CD4-positive, CD25-positive, alpha-beta regulatory T cell (primary cell): ENCODE measurements around the gene CSNK1G2. TPM values are rescaled to one million over a fixed set of nuclear protein-coding genes. Genes with fewer than 3 reads are reported as not detected.

Experiments
- ATAC-seq, 2 donors: fragments of 150-1000 bp; cut with Tn5 transposase; one replicate each; pipeline ENCODE4 v1.10.0; 2021; ENCODE audit warnings: low read depth in 2 of 2, moderate number of reproducible peaks in 2 of 2, moderate library complexity in 1 of 2
- DNase-seq, 3 donors: peaks; one replicate each; pipeline versions ENCODE4 v3.0.0 to v3.0.0-alpha.2; 2012 to 2022; ENCODE audit warnings: mixed read lengths in 1 of 3
- H3K27ac ChIP-seq: one replicate; pipeline ENCODE4 v1.7.0; 2013; ENCODE audit warnings: mild to moderate bottlenecking, low read length; ENCODE audit not compliant: insufficient read depth, poor library complexity, severe bottlenecking
- H3K27me3 ChIP-seq: one replicate; pipeline ENCODE4 v1.7.0; 2013; ENCODE audit warnings: low read length; ENCODE audit not compliant: control insufficient read depth, insufficient read depth
- H3K36me3 ChIP-seq: one replicate; pipeline ENCODE4 v1.7.0; 2013; ENCODE audit warnings: mild to moderate bottlenecking, low read length, moderate library complexity; ENCODE audit not compliant: control insufficient read depth, insufficient read depth
- H3K4me1 ChIP-seq: 2 replicates; pipeline ENCODE4 v1.7.0; 2013; ENCODE audit warnings: mild to moderate bottlenecking, low read length; ENCODE audit not compliant: insufficient read depth, control insufficient read depth, poor library complexity, severe bottlenecking
- H3K4me3 ChIP-seq: one replicate; pipeline ENCODE4 v1.7.0; 2013; ENCODE audit warnings: low read depth, mild to moderate bottlenecking, low read length, moderate library complexity
- H3K9me3 ChIP-seq, 2 experiments: 1 replicate in 1 of 2; 2 replicates in 1 of 2; pipeline ENCODE4 v1.7.0; 2013; ENCODE audit warnings: low read length in 2 of 2, mild to moderate bottlenecking in 1 of 2, moderate library complexity in 1 of 2; ENCODE audit not compliant: control insufficient read depth in 2 of 2
- H3K27ac Mint-ChIP-seq, 3 donors: one replicate each; pipeline ENCODE4 v1.8.0; 2020 to 2022; ENCODE audit warnings: mild to moderate bottlenecking in 3 of 3, mixed read lengths in 3 of 3, moderate library complexity in 2 of 3
- H3K27me3 Mint-ChIP-seq: one replicate; pipeline ENCODE4 v1.8.0; 2022; ENCODE audit warnings: mild to moderate bottlenecking, mixed read lengths
- H3K36me3 Mint-ChIP-seq: one replicate; pipeline ENCODE4 v1.8.0; 2020; ENCODE audit warnings: mixed read lengths
- H3K4me1 Mint-ChIP-seq, 4 donors: one replicate each; pipeline ENCODE4 v1.8.0; 2020 to 2022; ENCODE audit warnings: mixed read lengths in 4 of 4, mild to moderate bottlenecking in 1 of 4
- H3K4me3 Mint-ChIP-seq, 4 donors: one replicate each; pipeline ENCODE4 v1.8.0; 2020 to 2022; ENCODE audit warnings: mild to moderate bottlenecking in 4 of 4, mixed read lengths in 4 of 4, moderate library complexity in 3 of 4
- H3K9me3 Mint-ChIP-seq, 7 donors: one replicate each; pipeline ENCODE4 v1.8.0; 2020 to 2022; ENCODE audit warnings: mixed read lengths in 7 of 7, mild to moderate bottlenecking in 3 of 7, moderate library complexity in 2 of 7
- polyA plus RNA-seq, 4 donors: library from polyadenylated mRNA; unstranded; fragments of 300-500 nt; fragmentation: Illumina TruSeq; gene quantifications; one replicate each; pipeline ENCODE4 v1.2.3, GENCODE V29; 2021
- total RNA-seq: library from RNA; stranded (reverse); gene quantifications from one replicate; pipeline ENCODE4 v1.2.3, GENCODE V29; 2022

The CSNK1G2 gene
- total and polyA plus RNA-seq, 5 donors from 2014 or later, result 15.3 to 101 (median 17.9) TPM

GRCh38 chr19:1929021-1929742 lies 11.8 kb upstream of the CSNK1G2 start:
- peaks cover 0 to 4% of the 10 kb centered on the region in 2 experiments for H3K9me3 ChIP-seq
- Mint-ChIP-seq H3K4me1 (peaks cover 7 to 27% (median 12%) of the 10 kb centered on the region in 4 donors), H3K36me3 (no peaks in the 10 kb centered on the region), H3K27ac (no peak overlapping the region), H3K4me3 (peak overlapping the region; percentile 80 to 85 (median 83)), H3K27me3 (peaks cover 5% of the 10 kb centered on the region), H3K9me3 (peaks cover 0 to 1% (median 0%) of the 10 kb centered on the region in 7 donors)
- H3K36me3 ChIP-seq, result no peaks in the 10 kb centered on the region
- DNase-seq, result peak; percentile 68 to 84 (median 80)
- no peak overlapping the region for H3K4me3 ChIP-seq
- peak; percentile 85 for ATAC-seq
- H3K27me3 ChIP-seq, result no peaks in the 10 kb centered on the region
- peaks cover 17% of the 10 kb centered on the region for H3K4me1 ChIP-seq
- H3K27ac ChIP-seq, result no peak overlapping the region

DNA sequence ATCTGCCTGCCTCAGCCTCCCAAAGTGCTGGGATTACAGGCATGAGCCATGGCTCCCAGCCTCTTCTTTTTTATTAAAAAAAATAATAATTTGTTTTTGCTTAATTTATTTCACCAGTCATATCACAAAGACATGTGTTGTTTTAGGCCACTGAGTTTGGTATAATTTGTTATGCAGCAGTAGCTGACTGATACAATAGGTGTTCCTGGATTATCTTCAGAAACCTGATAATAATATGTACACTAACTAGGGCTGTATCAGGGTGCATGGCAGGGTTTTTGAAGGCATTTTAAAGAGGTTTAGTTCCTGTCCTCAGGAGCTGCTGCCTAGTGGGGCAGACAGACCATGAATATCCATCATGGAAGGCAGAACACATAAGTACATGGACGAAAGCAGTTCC lies 9.5 kb upstream of the CSNK1G2 start:
- ATAC-seq (no peak), DNase-seq (no peak)
- no peak overlapping the region for H3K27ac ChIP-seq
- Mint-ChIP-seq H3K4me1 (peaks cover 7 to 27% (median 14%) of the 10 kb centered on the region in 4 donors), H3K9me3 (peaks cover 0 to 4% (median 1%) of the 10 kb centered on the region in 7 donors), H3K27me3 (peaks cover 5% of the 10 kb centered on the region), H3K4me3 (no peak overlapping the region), H3K27ac (peak overlapping the region in 1 of 3 donors; percentile 36), H3K36me3 (no peaks in the 10 kb centered on the region)
- H3K36me3 ChIP-seq, result no peaks in the 10 kb centered on the region
- H3K27me3 ChIP-seq, result no peaks in the 10 kb centered on the region
- peaks cover 16% of the 10 kb centered on the region for H3K4me1 ChIP-seq
- no peak overlapping the region for H3K4me3 ChIP-seq
- peaks cover 0 to 4% of the 10 kb centered on the region in 2 experiments for H3K9me3 ChIP-seq

DNA sequence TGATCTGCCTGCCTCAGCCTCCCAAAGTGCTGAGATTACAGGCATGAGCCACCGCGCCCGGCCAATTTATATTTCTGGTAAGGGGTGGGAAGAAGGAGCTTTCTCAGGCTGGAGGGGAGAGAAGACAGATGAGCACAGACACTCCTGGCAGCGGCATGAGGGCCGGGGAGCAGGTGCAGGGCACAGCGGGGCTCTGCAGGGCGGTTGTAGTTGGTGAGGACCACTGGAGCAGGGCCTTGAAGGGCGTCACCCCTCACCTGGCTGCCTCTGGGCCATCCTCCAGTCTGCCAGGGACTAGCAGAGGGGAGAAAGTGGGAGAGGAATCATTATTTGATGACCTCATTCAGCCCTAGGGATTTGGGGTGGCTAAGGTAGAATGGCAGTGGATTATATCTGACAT lies 8.6 kb upstream of the CSNK1G2 start:
- peak overlapping the region in 1 of 4 donors; percentile 80 for H3K4me3 Mint-ChIP-seq
- no peak for DNase-seq
- no peaks in the 10 kb centered on the region for H3K27me3 ChIP-seq
- no peaks in the 10 kb centered on the region for H3K36me3 ChIP-seq
- ATAC-seq, result no peak
- H3K27me3 Mint-ChIP-seq, result peaks cover 5% of the 10 kb centered on the region
- H3K9me3 ChIP-seq, result peaks cover 0 to 4% of the 10 kb centered on the region in 2 experiments
- H3K4me1 Mint-ChIP-seq, result peaks cover 7 to 28% (median 15%) of the 10 kb centered on the region in 4 donors
- H3K4me3 ChIP-seq, result no peak overlapping the region
- no peak overlapping the region for H3K27ac ChIP-seq
- H3K4me1 ChIP-seq, result peaks cover 16% of the 10 kb centered on the region
- H3K36me3 Mint-ChIP-seq, result no peaks in the 10 kb centered on the region
- peaks cover 0 to 4% (median 1%) of the 10 kb centered on the region in 7 donors for H3K9me3 Mint-ChIP-seq
- peak overlapping the region in 1 of 3 donors; percentile 46 for H3K27ac Mint-ChIP-seq

- Mint-ChIP-seq H3K27ac (no peak overlapping the region), H3K4me3 (no peak overlapping the region)
- no peak overlapping the region for H3K27ac ChIP-seq
These were observed 7.7 kb upstream of the CSNK1G2 start for GRCh38 chr19:1933244-1933643.

DNA sequence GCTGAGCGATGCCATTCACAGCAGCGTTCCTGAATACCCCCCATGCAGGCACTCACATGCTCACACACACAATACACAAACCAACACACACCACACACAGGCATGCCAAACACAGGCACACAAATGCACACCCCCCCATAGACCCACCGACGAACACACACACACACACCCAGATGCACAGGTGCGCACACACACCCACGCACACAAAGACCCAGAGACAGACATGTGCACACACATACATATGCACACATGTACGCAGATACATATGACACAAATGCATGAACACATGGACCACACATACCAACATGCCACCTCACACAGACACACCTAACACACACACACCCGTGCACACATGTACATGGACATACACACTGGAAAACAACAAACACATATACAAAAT lies 7.0 kb upstream of the CSNK1G2 start:
- ATAC-seq, result no peak
- H3K27ac Mint-ChIP-seq, result peak overlapping the region in 2 of 3 donors; percentile 31 to 35

More at GRCh38 chr19:1933244-1933643, 7.7 kb upstream of the CSNK1G2 start:
- H3K27me3 ChIP-seq, result no peaks in the 10 kb centered on the region
- peaks cover 0 to 20% (median 8%) of the 10 kb centered on the region in 4 donors for H3K4me1 Mint-ChIP-seq
- peaks cover 12% of the 10 kb centered on the region for H3K4me1 ChIP-seq
- no peak overlapping the region for H3K4me3 ChIP-seq
- peaks cover 5% of the 10 kb centered on the region for H3K27me3 Mint-ChIP-seq
- no peak for DNase-seq
- no peaks in the 10 kb centered on the region for H3K36me3 ChIP-seq
- peaks cover 0 to 4% (median 1%) of the 10 kb centered on the region in 7 donors for H3K9me3 Mint-ChIP-seq
- peaks cover 0 to 4% of the 10 kb centered on the region in 2 experiments for H3K9me3 ChIP-seq
- no peaks in the 10 kb centered on the region for H3K36me3 Mint-ChIP-seq
- ATAC-seq, result no peak

DNA sequence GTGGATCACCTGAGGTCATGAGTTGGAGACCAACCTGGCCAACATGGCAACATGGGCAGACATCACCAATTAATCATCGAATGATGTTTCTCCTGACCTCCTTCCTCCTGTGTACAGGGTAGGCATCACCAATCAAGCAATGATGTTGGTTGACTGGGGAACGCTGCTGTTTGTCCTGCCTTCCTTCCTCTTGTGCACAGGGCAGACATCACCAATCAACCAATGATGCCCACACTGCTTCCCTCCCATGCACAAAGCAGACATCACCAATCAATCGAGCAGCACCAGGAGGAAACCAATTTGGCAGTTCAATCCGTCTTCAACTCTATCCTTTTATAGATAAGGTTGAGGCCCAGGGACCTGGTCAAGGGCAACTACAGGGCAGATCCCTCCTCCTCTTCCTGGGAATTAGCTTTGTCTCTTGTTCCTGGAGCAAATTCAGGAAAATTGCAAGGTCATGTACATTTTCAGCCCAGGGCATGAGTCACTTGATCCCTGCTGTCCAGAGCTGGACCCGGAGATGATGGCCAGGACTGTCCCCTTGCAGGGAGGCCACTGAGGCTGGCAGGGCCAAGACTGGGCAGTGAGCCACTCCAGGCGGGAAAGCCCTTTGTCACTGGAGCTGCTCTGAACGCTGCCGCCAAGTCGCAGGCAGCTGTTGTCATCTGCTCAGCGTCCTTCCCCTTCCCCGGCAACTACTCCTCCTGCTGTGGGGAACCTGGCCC lies 5.3 kb upstream of the CSNK1G2 start:
- H3K9me3 Mint-ChIP-seq, result peaks cover 0 to 4% (median 1%) of the 10 kb centered on the region in 7 donors
- H3K4me1 ChIP-seq, result peaks cover 7% of the 10 kb centered on the region
- H3K27me3 ChIP-seq, result no peaks in the 10 kb centered on the region
- no peaks in the 10 kb centered on the region for H3K36me3 Mint-ChIP-seq
- H3K9me3 ChIP-seq, result peaks cover 0 to 4% of the 10 kb centered on the region in 2 experiments
- DNase-seq, result peak in 1 of 3 donors; percentile 60
- peak overlapping the region in 2 of 3 donors; percentile 23 to 56 for H3K27ac Mint-ChIP-seq
- no peaks in the 10 kb centered on the region for H3K36me3 ChIP-seq
- peak overlapping the region in 1 of 4 donors; percentile 54 for H3K4me3 Mint-ChIP-seq
- peak; percentile 23 for ATAC-seq
- no peak overlapping the region for H3K27ac ChIP-seq
- H3K4me1 Mint-ChIP-seq, result peaks cover 6 to 16% (median 12%) of the 10 kb centered on the region in 4 donors
- peaks cover 12% of the 10 kb centered on the region for H3K27me3 Mint-ChIP-seq
- H3K4me3 ChIP-seq, result no peak overlapping the region

More for the DNA sequence above, 7.0 kb upstream of the CSNK1G2 start:
- DNase-seq, result no peak
- Mint-ChIP-seq H3K9me3 (peaks cover 0 to 4% (median 1%) of the 10 kb centered on the region in 7 donors), H3K4me1 (peaks cover 0 to 16% (median 8%) of the 10 kb centered on the region in 4 donors), H3K36me3 (no peaks in the 10 kb centered on the region), H3K27me3 (peaks cover 5% of the 10 kb centered on the region), H3K4me3 (peak overlapping the region in 1 of 4 donors; percentile 44)
- Histone ChIP-seq H3K4me1 (peaks cover 12% of the 10 kb centered on the region), H3K36me3 (no peaks in the 10 kb centered on the region), H3K9me3 (peaks cover 0 to 4% of the 10 kb centered on the region in 2 experiments), H3K27me3 (no peaks in the 10 kb centered on the region), H3K27ac (no peak overlapping the region), H3K4me3 (no peak overlapping the region)

GRCh38 chr19:1936430-1936829 lies 4.5 kb upstream of the CSNK1G2 start:
- H3K27ac ChIP-seq, result no peak overlapping the region
- ATAC-seq, result no peak
- peak overlapping the region in 2 of 4 donors; percentile 63 to 73 for H3K4me3 Mint-ChIP-seq
- H3K4me1 ChIP-seq, result peaks cover 7% of the 10 kb centered on the region
- no peak overlapping the region for H3K4me3 ChIP-seq
- H3K27me3 ChIP-seq, result no peaks in the 10 kb centered on the region
- H3K9me3 Mint-ChIP-seq, result peaks cover 0 to 4% (median 1%) of the 10 kb centered on the region in 7 donors
- H3K4me1 Mint-ChIP-seq, result peaks cover 6 to 16% (median 12%) of the 10 kb centered on the region in 4 donors
- DNase-seq, result no peak
- no peaks in the 10 kb centered on the region for H3K36me3 ChIP-seq
- H3K27ac Mint-ChIP-seq, result peak overlapping the region; percentile 34 to 96 (median 84)
- H3K27me3 Mint-ChIP-seq, result peaks cover 12% of the 10 kb centered on the region
- H3K9me3 ChIP-seq, result peaks cover 0 to 3% of the 10 kb centered on the region in 2 experiments
- H3K36me3 Mint-ChIP-seq, result no peaks in the 10 kb centered on the region
